ENCODE data around the gene EMILIN2.

Gene EMILIN2

GRCh38 chr18:2869207-2869606, 22.4 kb downstream of the EMILIN2 start:
- no peak for TF ChIP-seq JUND (IDR thresholded peaks at IDR 0.05; ENCODE audit: low read depth)
- in situ Hi-C loops (cut with HindIII; ENCODE audit: low pct_unique_long_range_greater_than_20kb, low sequenced_read_pairs): no loop called here
- no peak for DNase-seq (ENCODE audit: low read depth in 1 of 2, low spot score in 1 of 2)

DNA sequence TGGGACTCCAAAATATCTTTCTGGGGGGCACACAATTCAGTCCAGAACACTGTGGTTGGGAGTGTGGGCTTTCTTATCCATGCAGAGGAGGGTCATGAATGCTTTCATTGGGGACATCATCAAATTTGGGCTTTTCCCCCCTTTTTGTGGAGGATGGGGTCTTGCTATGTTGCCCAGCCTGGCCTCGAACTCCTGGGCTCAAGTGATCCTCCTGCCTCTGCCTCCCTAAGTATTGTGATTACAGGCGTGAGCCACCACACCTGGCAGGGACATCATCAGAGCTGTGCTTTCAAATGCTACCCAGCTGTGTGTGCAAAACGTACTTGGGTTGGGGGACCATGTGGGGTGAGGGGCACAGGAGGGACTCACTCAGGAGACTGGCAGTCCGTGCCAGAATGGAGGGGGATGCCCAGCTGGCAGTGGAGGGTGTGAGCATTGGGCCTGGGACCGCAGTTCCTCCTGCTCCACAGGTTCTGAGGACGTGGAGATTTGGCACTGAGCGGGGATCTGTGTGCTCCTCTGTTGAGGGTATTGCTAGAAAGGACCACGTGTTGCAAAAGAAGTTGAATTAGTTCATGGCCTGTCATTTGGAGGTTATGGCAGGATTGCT, 24.4 kb downstream of the EMILIN2 start:
- in situ Hi-C loops (cut with HindIII; ENCODE audit: low pct_unique_long_range_greater_than_20kb, low sequenced_read_pairs): no loop called here
- DNase-seq (ENCODE audit: low read depth in 1 of 2, low spot score in 1 of 2): no peak
- no peak for TF ChIP-seq JUND (IDR thresholded peaks at IDR 0.05; ENCODE audit: low read depth)

- no peak for DNase-seq (ENCODE audit: low read depth in 1 of 2, low spot score in 1 of 2)
- in situ Hi-C loops (cut with HindIII; ENCODE audit: low pct_unique_long_range_greater_than_20kb, low sequenced_read_pairs): no loop called here
- no peak for TF ChIP-seq JUND (IDR thresholded peaks at IDR 0.05; ENCODE audit: low read depth)
Measured at GRCh38 chr18:2872095-2872494, 25.3 kb downstream of the EMILIN2 start.

GRCh38 chr18:2874765-2875164, 28.0 kb downstream of the EMILIN2 start:
- no peak for DNase-seq (ENCODE audit: low read depth in 1 of 2, low spot score in 1 of 2)
- TF ChIP-seq JUND (IDR thresholded peaks at IDR 0.05; ENCODE audit: low read depth): no peak
- in situ Hi-C loops (cut with HindIII; ENCODE audit: low pct_unique_long_range_greater_than_20kb, low sequenced_read_pairs): no loop called here

DNA sequence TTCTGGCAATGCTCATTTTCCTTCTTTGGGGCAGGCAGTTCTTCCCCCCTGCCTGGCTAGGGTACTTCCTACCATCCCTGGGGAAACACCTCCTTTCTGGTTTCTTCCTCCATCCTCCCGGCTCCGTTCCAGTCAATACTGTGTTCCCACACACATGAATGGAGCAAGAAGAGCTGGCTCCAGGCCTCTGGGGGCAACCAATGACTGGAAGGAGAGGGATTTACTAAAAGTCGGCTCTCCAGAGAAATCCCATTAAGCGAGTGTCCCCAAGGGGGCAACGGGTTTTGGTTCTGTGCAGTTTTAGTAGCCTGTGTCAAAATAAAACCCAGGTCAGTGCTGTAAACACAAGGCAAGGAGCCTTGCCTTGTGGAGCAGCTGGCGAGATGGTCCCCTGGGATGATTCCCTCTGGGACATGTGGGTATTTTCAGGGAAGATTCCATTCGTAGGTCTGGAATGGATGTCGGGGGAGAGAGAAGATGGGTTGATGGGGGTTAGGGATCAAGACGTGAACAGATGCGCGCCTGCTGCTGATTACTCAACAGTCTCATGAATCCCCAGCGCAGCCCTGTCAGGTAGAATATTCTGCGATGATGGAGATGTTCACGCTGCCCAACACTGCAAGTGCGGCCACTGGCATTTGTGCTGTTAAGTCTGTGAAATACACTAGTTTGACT, 32.0 kb downstream of the EMILIN2 start:
- no peak for TF ChIP-seq JUND (IDR thresholded peaks at IDR 0.05; ENCODE audit: low read depth)
- no peak for DNase-seq (ENCODE audit: low read depth in 1 of 2, low spot score in 1 of 2)
- in situ Hi-C loops (cut with HindIII; ENCODE audit: low pct_unique_long_range_greater_than_20kb, low sequenced_read_pairs): no loop called here

- in situ Hi-C loops (cut with HindIII; ENCODE audit: low pct_unique_long_range_greater_than_20kb, low sequenced_read_pairs): no loop called here
- TF ChIP-seq JUND (IDR thresholded peaks at IDR 0.05; ENCODE audit: low read depth): no peak
- DNase-seq (ENCODE audit: low read depth in 1 of 2, low spot score in 1 of 2): no peak
Measured at GRCh38 chr18:2879889-2880288, 33.1 kb downstream of the EMILIN2 start.

- no peak for DNase-seq (ENCODE audit: low read depth in 1 of 2, low spot score in 1 of 2)
- no peak for TF ChIP-seq JUND (IDR thresholded peaks at IDR 0.05; ENCODE audit: low read depth)
- in situ Hi-C loops (cut with HindIII; ENCODE audit: low pct_unique_long_range_greater_than_20kb, low sequenced_read_pairs): no loop called here
Measured at GRCh38 chr18:2880473-2880872, 33.7 kb downstream of the EMILIN2 start.

GRCh38 chr18:2881088-2881839, 34.5 kb downstream of the EMILIN2 start:
- DNase-seq (ENCODE audit: low read depth in 1 of 2, low spot score in 1 of 2): no peak
- no peak for TF ChIP-seq JUND (IDR thresholded peaks at IDR 0.05; ENCODE audit: low read depth)
- in situ Hi-C loops (cut with HindIII; ENCODE audit: low pct_unique_long_range_greater_than_20kb, low sequenced_read_pairs): no loop called here

- no peak for DNase-seq (ENCODE audit: low read depth in 1 of 2, low spot score in 1 of 2)
- in situ Hi-C loops (cut with HindIII; ENCODE audit: low pct_unique_long_range_greater_than_20kb, low sequenced_read_pairs): no loop called here
- no peak for TF ChIP-seq JUND (IDR thresholded peaks at IDR 0.05; ENCODE audit: low read depth)
Measured at GRCh38 chr18:2881840-2882195, 35.0 kb downstream of the EMILIN2 start.

GRCh38 chr18:2882201-2882600, 35.4 kb downstream of the EMILIN2 start:
- DNase-seq (ENCODE audit: low read depth in 1 of 2, low spot score in 1 of 2): no peak
- no peak for TF ChIP-seq JUND (IDR thresholded peaks at IDR 0.05; ENCODE audit: low read depth)
- in situ Hi-C loops (cut with HindIII; ENCODE audit: low pct_unique_long_range_greater_than_20kb, low sequenced_read_pairs): no loop called here

DNA sequence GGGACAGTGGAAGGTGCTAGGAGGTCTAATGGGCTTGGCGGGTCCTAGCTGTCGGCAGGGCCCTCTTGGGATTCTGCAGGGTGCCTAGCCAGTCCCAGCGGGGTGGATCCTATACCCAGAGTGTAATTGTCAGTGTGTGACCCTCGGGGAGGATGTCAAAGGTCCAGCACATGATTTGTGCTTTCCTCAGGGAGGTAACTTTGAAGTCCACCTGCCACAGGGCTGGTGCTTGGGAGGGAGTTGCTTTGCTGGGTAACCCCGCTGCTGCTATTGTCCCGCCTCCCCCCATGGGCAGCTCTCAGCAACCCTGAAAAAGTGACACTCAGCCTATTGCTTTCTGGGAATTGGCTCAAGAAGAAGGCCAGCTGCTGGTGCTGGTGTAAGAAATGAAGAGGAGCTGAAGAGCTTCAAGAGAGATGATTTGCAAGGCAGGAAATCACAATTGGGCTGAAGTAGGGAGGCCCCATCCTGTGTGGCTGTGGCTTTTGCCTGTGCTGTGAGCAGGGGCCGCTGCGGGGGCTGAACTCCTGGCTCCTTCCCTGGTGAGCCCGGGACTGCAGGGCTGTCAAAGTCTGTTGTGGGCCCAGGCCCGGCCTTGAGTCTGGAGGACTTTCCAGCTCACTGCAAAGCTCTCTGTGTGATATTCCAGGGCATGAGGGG, 36.4 kb downstream of the EMILIN2 start:
- TF ChIP-seq JUND (IDR thresholded peaks at IDR 0.05; ENCODE audit: low read depth): no peak
- in situ Hi-C loops (cut with HindIII; ENCODE audit: low pct_unique_long_range_greater_than_20kb, low sequenced_read_pairs): no loop called here
- DNase-seq (ENCODE audit: low read depth in 1 of 2, low spot score in 1 of 2): no peak

- in situ Hi-C loops (cut with HindIII; ENCODE audit: low pct_unique_long_range_greater_than_20kb, low sequenced_read_pairs): no loop called here
- TF ChIP-seq JUND (IDR thresholded peaks at IDR 0.05; ENCODE audit: low read depth): no peak
- DNase-seq (ENCODE audit: low read depth in 1 of 2, low spot score in 1 of 2): no peak
Measured at GRCh38 chr18:2884706-2885285, 38.0 kb downstream of the EMILIN2 start.

Data from T47D (cell line).